GM18861 (cell line): ENCODE measurements around the gene SNRNP70.
"Not testable (repeated sequence)": the region's sequence is repeated elsewhere in the genome, so short reads cannot be mapped to it uniquely, and the experiment has no call there.

Experiments used
- ATAC-seq: cut with Tn5 transposase; IDR thresholded peaks from one replicate; pipeline ENCODE4 v1.9.1; 2021; ENCODE audit not compliant: unreplicated experiment

SNRNP70 gene

DNA sequence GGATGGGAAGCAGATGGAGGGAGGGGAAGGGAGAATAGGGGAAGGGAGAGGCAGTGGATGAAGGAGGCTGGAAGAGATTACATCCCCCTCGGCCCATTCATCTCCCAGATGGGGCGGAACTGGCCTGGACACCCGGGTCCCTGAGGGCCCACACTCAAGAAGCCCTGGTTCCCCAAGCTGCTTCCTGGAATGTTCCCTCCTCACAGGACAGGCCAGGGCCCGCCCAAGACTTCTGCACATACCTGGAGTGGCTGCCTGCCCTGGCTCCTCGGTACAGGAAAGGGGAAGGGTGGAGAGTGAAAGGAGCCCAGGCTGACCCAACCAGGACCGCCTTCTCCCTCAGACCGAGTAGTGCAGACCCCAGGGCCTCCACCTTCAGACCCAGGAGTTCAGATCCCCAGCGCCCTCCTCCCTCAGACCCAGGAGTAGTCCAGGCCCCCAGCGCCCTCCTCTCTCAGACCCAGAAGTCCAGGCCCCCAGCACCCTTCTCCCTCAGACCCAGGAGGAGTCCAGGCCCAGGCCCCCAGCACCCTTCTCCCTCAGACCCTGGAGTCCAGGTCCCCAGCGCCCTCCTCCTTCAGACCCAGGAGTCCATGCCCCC, 21.1 kb upstream of the SNRNP70 start:
- no peak for ATAC-seq

DNA sequence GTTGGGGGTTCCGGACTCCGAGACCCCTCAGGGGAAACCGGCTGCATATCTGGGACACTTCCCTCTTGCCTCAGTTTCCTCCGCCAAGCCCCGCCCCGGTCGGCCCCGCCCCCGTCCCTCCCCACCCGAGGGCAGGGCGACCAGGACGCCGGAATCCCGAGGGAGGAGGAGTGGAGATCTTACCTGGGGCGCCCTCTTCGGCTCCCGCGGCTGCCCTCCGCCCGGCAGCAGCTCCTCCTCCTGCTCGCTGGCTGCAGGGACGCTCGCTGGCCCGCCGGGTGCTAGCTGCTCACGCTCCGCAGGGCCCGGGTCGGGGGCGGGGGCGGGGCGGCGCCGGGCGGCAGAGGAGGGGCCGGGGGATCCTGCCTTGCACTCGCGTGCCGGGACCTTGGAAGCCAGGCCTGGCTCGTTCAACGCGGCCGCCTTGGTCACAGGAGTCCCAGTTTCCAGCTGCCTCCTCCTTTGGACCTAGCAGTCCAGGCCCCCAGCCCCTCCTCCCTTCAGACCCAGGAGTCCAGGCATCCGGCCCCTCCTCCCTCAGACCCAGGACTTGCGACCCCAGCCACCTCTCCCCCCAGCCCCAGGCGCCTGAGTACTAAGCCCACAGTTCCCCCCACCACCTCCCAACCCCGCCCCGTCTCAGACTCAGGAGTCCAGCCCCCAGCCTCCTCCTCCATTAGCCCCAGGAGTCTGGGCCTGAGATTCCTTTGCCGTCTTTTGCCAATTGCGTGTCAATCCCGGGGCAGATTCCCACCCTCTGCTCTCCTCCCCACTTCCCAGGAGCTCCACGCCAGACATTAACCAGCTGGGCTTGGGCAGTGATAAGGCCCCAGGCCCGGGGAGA, 20.3 kb upstream of the SNRNP70 start, which contains the start of gene NTF4:
Gene NTF4 (minus strand): TSS at position 51 of the 844 bp plus-strand sequence. CDS start 2,821 bp downstream, outside the sequence.
- no peak for ATAC-seq

DNA sequence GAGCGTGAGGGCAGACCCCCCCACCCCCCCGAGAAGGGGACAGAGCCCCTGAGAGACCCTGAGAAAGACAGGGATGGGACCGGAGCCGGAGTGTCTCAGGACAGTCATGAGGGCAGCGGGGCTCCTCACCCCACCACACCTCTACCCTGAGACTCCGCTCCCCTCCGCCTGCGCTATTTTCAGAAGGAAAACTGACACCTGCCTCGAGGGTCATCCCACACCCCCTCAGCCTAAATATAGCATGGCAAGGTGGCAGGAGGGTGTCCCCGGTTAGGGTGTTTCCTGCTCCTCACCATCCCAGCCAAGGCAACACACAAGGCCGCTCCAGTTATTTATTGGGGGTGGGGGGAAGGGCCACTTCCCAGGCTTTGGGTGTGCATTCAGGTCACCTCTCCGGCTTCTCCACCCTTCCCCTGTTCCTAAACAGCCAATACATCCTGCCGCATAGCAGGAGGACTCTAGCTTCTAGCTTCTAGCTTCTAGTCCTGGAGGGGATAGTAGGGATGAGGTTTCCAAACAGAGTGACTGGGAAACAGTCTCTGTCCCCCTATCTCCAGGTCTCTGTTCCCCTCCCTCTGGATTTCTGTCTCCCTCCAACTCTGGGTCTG, 19.2 kb upstream of the SNRNP70 start:
- no peak for ATAC-seq

DNA sequence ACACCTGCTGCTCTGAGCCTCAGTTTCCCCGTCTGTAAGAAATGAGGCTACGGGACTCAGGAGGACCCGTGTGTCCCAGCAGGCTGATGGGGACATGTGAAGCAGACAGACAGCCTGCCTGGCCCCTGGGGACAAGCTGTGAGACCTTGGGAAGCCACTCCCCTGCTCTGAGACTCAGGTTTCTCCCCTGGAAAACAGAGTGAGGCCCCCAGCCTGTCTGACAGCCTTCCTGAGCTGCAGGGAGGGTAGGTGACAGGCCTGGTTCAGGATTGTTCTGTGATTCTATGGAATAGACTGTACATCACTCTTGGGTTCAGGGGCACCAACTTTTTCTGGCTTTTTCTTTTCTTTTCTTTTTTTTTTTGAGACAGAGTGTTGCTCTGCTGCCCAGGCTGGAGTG, 17.7 kb upstream of the SNRNP70 start:
- no peak for ATAC-seq

DNA sequence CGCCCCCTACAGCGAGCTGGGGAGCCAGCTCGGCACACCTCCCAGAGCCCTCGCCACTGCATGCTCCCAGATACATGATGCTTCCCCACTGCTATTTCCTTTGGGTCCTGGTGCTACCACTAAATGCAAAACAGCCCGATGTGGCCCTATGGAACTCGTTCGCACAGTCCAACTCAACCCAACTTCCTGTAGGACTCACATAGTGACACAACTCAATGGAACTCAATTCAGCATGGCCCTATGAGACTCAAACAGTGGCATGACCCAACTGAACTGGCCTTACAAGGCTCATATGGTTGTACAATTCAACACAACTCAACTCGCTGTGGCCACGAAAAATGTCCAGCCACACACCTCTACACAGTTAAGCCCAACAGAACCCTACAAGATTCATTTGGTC, 16.2 kb upstream of the SNRNP70 start:
- no peak for ATAC-seq

DNA sequence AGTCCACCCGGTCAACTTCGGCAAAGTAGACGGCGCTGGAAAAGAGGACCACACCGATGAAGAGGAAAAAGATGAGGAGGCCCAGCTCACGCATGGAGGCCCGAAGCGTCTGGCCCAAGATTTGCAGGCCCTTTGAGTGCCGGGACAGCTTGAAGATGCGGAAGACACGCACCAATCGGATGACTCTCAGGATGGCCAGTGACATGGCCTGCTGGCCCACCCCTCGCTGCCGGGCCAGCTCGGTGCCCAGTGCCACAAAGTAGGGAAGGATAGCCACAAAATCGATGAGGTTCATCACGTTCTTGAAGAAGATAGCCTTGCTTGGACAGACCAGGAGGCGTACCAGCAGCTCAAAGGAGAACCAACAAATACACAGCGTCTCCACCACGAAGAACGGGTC, 14.8 kb upstream of the SNRNP70 start:
- ATAC-seq: no peak

DNA sequence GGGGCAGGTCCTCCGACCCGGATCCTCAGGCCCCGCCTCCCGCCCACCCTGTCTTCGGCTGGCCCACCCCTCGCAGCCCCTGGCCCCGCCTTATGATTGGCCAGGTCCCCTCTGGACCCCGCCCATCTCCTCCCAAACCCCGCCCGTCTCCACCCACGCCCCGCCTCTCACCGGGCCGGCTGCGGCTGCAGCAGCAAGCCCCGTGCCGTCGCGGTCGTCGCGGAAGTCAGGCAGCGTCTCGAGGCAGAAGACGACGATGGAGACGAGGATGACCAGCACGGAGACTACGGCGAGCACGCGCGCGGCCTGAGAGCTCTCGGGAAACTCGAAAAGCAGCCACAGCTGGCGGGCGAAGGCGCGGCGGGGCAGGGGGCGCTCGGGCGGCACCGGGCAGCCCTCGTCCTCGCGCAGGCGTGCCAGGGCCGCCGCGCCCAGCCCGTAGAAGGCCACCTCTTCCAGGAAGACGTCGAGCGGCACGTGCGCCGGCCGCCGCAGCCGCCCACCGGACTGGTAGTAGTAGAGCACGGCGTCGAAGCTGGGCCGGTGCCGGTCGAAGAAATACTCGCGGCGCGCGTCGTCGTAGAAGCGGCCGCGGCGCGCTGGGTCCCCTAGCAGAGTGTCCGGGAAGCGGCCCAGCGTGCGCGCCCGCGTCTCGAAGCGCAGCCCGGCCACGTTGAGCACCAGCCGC, 13.2 kb upstream of the SNRNP70 start:
- no peak for ATAC-seq

DNA sequence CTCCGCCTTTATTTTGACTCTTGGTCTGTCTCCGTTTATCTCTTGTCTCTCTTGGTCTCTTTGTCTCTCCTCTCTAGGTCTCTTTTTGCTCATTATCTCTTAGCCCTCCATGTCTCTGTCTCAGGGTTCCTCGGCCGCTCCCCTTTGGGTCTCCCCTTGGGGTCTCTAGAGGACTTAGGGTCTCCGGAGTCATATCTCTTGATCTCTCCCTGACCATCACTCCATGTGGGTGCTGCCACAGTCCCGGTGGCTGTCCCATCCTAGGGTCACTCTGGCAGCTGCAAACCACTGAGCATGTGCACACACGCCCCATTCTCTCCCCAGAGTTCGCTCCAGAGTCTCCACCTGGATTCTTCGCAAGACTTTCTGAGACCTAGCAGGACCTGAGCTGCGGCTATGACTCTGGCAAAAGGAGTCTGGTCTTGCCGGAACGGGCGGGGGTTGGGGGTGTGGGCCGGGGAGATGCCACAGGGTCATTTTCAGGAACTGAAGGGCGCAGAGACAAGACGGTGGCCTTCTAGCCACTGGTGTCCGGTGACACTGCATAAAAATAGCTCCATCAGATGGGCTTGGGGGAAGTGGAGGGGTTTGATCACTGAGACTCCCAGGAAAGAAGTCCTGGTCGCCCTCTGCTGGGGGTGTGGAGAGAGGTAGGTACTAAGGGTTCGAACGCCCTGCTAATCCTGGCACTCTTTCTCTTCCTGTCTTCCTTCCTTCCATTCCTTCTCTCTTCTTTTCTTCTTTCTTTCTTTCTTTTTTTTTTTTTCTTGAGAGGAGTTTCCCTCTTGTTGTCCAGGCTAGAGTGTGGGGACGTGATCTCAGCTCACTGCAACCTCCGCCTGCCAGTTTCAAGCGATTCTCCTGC, 11.5 kb upstream of the SNRNP70 start:
- ATAC-seq: no peak

DNA sequence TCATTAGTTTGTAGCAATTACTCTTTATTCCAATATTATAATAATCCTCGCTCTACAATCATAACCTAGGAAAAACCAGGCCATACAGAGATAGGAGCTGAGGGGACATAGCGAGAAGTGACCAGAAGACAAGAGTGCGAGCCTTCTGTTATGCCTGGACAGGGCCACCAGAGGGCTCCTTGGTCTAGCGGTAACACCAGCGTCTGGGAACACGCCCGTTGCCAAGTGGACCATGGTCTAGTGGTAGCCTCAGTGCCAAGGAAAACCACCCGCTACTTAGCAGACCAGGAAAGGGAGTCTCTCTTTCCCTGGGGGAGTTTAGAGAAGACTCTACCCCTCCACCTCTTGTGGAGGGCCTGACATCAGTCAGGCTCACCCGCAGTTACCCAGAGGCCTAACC, 10.4 kb upstream of the SNRNP70 start:
- not testable (repeated sequence) for ATAC-seq

DNA sequence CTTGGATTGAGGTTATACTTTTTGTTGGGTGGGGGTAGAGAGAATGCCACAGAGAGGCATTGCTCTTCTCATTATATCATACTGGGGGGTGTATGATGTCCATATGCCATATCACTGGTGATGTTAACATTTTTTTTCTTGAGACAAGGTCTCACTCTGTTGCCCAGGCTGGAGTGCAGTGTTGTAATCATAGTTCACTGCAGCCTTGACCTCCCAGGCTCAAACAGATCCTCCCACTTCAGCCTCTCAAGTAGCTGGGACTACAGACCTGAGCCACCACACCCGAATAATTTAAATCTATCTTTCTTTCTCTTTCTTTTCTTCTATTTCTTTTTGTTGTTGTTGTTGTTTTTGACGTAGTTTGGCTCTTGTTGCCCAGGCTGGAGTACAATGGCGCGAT, 4.9 kb upstream of the SNRNP70 start:
- no peak for ATAC-seq

DNA sequence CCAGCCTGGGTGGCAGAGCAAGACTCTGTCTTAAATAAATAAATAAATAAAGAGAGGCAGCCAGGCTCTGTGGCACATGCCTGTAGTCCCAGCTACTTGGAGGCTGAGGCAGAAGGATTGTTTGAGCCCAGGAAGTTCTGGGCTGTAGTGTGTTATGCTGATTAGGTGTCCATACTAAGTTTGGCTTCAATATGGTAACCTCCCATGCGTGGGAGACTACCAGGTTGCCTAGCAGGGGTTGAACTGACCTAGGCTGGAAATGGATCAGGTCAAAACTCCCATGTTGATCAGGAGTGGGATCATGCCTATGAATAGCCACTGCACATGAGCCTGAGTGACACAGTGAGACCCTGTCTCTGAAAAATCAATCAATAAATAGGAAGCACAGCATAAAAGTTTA, 4.0 kb upstream of the SNRNP70 start:
- no peak for ATAC-seq

DNA sequence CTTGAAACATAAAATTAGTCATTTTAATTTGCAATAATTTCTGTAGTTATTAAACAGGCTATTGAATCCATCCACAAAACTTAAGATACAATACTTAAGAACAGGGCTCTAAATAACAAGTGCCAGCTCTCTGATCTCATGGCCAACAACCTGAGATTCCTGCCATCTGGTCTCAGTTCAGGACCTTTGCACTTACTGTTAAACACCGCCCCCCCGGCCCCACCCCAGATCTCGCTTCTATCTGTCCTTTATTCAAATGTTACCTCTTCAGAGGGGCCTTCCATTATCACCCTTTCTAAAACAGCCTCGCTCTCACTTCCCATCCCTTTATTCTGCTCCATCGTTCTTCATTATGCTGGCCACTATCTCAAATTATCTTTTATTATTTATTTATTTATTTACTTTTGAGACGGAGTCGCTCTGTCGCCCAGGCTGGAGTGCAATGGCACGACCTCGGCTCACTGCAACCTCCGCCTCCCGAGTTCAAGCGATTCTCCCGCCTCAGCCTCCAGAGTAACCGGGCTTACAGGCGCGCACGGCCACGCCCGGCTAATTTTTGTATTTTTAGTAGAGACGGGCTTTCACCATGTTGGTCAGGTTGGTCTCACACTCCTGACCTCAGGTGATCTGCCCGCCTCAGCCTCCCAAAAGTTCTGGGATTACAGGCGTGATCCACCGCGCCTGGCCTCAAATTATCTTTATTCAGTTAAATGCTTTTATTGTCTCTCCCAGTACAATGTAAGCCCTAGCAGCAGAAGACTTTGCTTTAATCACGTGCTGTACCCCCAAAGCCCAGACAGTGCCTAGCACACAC, 838 bp upstream of the SNRNP70 start:
- no peak for ATAC-seq

DNA sequence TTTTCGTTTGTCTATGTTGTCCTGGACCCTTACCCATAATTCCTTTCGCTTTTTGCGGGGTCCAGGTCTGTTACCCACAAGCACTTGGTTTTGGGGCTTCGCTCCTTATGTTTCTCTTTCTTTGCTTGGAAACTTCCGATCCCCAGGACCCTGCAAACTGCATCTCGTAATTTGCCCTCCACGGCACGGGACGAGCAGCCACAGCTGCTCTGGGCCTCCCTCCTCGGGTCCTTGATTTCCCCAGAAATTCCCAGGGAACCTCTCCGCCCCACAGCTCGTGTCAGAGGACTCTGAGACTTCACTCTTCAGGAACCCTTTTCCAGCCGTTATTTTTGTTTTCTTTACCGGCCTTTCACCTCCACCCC, 599 bp downstream of the SNRNP70 start:
- no peak for ATAC-seq

DNA sequence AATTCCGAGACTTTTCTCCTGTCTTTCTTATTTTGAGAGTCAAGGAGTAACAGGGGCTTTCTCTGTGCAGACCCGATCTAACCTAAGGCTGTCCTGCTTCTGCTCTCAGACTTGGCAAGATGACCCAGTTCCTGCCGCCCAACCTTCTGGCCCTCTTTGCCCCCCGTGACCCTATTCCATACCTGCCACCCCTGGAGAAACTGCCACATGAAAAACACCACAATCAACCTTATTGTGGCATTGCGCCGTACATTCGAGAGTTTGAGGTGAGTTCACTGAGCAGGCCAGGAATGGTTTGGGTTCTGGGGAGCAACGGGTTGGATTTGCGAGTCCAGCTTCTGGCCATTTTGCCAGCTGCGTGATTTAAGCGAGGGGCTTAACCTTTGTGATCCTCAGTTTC, 1.0 kb downstream of the SNRNP70 start:
- no peak for ATAC-seq

DNA sequence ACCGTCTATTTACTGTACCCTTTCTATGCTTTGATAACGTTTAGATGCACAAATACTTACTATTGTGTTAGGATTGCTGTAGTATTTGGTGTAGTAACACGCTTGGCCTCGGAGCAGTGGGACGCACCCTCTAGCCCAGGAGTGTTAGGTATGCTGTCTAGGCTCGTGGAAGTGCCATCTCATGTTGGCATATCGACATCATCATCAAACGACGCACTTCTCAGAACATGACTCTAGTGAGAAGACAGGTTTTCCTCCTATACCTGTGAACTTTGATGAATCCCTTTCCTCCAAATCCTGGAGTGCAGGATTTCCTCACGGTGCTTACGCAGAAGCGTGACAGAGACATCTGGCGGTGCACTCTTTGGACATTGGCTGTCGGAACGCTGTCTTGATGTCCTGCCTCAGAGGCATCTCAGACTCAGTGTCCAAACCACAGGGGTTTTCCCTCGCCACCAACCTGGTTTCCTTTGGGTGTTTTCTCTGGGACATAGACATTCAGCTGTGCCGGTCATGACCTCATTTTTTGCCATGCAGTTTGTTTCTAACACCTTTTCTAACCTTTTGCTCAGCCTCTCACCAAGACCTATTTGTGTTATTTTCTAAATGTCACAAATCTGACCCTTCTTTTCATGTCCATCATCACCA, 6.3 kb downstream of the SNRNP70 start:
- no peak for ATAC-seq

DNA sequence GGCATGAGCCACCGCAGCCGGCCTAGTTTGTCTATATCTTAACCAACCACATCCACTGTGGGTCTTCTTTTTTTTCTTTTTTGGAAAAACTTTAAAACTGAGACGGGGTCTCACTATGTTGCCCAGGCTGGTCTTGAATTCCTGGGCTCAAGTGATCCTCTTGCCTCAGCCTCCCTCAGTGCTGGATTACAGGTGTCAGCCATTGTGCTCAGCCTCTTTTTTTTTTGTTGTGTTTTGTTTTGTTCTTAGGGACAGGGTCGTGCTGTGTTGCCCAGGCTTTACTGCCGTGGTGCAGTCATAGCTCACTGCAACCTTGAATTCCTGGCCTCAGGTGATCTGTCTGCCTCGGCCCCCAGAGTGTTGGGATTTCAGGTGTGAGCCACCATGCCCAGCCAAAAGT, 7.4 kb downstream of the SNRNP70 start:
- ATAC-seq: no peak

DNA sequence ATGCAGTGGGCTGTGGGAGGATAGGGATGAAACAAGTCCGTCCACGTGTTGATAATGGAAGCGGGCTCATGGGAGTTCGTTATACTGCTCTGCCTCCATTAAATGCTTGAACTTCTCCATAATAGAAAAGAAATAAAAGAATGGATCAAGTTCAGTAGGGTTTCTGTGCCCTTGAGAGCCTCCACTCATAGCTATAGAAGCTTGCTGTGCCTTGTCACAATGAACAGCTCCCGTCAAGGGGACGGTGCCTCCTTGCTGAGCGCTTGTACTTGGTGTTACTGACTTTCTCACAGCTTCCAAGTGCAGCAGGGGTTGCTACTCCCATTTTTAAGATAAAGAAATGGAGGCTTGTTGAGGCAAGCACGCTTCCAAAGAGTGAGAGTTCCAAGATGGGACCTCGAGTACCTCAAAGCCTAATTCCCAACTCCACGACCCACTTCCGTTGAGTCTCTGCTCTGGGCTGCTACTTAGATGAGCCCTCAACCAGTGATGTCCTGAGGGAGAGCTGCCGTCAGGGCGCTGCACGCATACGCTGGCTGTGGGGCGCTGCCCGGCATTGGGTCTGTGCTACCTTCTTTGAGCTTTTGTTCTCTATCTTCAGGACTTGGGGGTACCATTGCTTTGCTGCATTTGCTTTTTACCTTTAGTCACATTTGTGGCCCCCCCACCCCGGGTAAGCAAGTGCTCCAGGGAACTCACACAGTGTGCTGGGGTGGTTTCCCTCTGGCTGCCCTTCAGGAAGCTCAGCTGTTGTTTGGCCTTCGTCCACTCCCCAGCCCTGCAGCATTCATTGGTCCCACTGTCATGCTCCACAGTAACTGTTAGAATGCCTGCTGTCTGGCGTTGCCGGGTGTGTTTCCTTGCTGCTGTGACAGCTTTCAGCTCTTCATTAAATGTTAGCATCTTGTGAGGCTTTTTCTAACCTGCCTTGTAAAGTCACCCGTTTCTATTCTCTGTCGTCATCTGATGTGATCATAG, 9.5 kb downstream of the SNRNP70 start:
- ATAC-seq: no peak
